K562 (cell line): ENCODE results near the gene LNX2. TPM values are rescaled to one million over a fixed set of nuclear protein-coding genes. Genes with fewer than 3 reads are reported as not detected.

ENCODE experiments used
- BCL6 ChIP-seq: fragments of 250-450 bp; sonication (Bioruptor Pico); IDR thresholded peaks from 2 replicates; pipeline ENCODE4 v1.4.0; 2020
- CXXC5 ChIP-seq: fragments of 250-450 bp; sonication (Bioruptor Pico); IDR thresholded peaks from 2 replicates; pipeline ENCODE4 v1.8.0; 2022; ENCODE audit warnings: inconsistent platforms, mild to moderate bottlenecking, moderate library complexity
- GABPB1 ChIP-seq: sonication (generic); formaldehyde crosslinking; IDR thresholded peaks from 2 replicates; pipeline ENCODE4 v1.8.0; 2022; ENCODE audit warnings: mild to moderate bottlenecking, missing genetic modification reagents
- GABPB2 ChIP-seq: fragments of 250-450 bp; sonication (Bioruptor Pico); conservative IDR thresholded peaks from 2 replicates; pipeline ENCODE4 v1.5.1; 2021; ENCODE audit warnings: mild to moderate bottlenecking
- KAT7 ChIP-seq: sonication (generic); formaldehyde crosslinking; IDR thresholded peaks from 2 replicates; pipeline ENCODE4 v1.8.0; 2022; ENCODE audit warnings: missing genetic modification reagents, mild to moderate bottlenecking, borderline replicate concordance
- KLF13 ChIP-seq: fragments of 450-650 bp; IDR thresholded peaks from 2 replicates; pipeline ENCODE4 v1.6.1; 2016; ENCODE audit warnings: missing genetic modification characterization, low read depth, mild to moderate bottlenecking, missing compliant biosample characterization, moderate library complexity, borderline replicate concordance
- L3MBTL2 ChIP-seq: fragments of 450-650 bp; IDR thresholded peaks from 2 replicates; pipeline ENCODE4 v1.6.1; 2016; ENCODE audit warnings: mild to moderate bottlenecking, moderate library complexity
- MBD2 ChIP-seq: sonication (generic); IDR thresholded peaks from 2 replicates; pipeline ENCODE4 v1.6.1; 2016; ENCODE audit warnings: low read depth, borderline replicate concordance
- NFATC3 ChIP-seq: fragments of 450-650 bp; IDR thresholded peaks from 2 replicates; pipeline ENCODE4 v1.6.1; 2017; ENCODE audit warnings: mild to moderate bottlenecking
- PCBP1 ChIP-seq: fragments of 200-400 bp; formaldehyde crosslinking; IDR thresholded peaks from 2 replicates; pipeline ENCODE4 v1.6.1; 2018; ENCODE audit warnings: mild to moderate bottlenecking, low read depth, low read length; ENCODE audit not compliant: poor library complexity, severe bottlenecking
- PRPF4 ChIP-seq: fragments of 200-400 bp; formaldehyde crosslinking; IDR thresholded peaks from one replicate; pipeline ENCODE4 v1.6.1; 2017; ENCODE audit warnings: low read length, low read depth, mild to moderate bottlenecking; ENCODE audit not compliant: insufficient read depth, poor library complexity, severe bottlenecking
- RBFOX2 ChIP-seq: fragments of 200-400 bp; formaldehyde crosslinking; IDR thresholded peaks from 2 replicates; pipeline ENCODE4 v1.6.1; 2017; ENCODE audit warnings: low read depth, mild to moderate bottlenecking, low read length, moderate library complexity
- RBM25 ChIP-seq: fragments of 200-400 bp; formaldehyde crosslinking; IDR thresholded peaks from 2 replicates; pipeline ENCODE4 v1.6.1; 2018; ENCODE audit warnings: low read length, low read depth, moderate library complexity; ENCODE audit not compliant: severe bottlenecking
- SAFB ChIP-seq: fragments of 200-400 bp; formaldehyde crosslinking; IDR thresholded peaks from 2 replicates; pipeline ENCODE4 v1.6.1; 2017; ENCODE audit warnings: low read depth, low read length, borderline replicate concordance
- TCF7L2 ChIP-seq: fragments of 150-350 bp; IDR thresholded peaks from 2 replicates; pipeline ENCODE4 v1.6.1; 2016; ENCODE audit warnings: low read depth, mild to moderate bottlenecking, low read length, moderate library complexity
- TFE3 ChIP-seq: fragments of 450-650 bp; formaldehyde crosslinking; IDR thresholded peaks from 2 replicates; pipeline ENCODE4 v1.4.0; 2020; ENCODE audit warnings: mild to moderate bottlenecking, mixed read lengths
- THAP7 ChIP-seq: fragments of 250-450 bp; sonication (Bioruptor Pico); IDR thresholded peaks from 2 replicates; pipeline ENCODE4 v1.5.0; 2021
- TSHZ1 ChIP-seq: fragments of 250-450 bp; sonication (Bioruptor Pico); IDR thresholded peaks from 2 replicates; pipeline ENCODE4 v1.4.0; 2020; ENCODE audit warnings: mild to moderate bottlenecking, moderate library complexity
- ZNF184 ChIP-seq: sonication (generic); formaldehyde crosslinking; IDR thresholded peaks from 2 replicates; pipeline ENCODE4 v1.5.0; 2020; ENCODE audit warnings: missing genetic modification reagents
- ZNF263 ChIP-seq: sonication (generic); formaldehyde crosslinking; IDR thresholded peaks from 2 replicates; pipeline ENCODE4 v1.8.0; 2022; ENCODE audit warnings: mild to moderate bottlenecking, missing genetic modification reagents, borderline replicate concordance
- ZNF347 ChIP-seq: fragments of 450-650 bp; formaldehyde crosslinking; IDR thresholded peaks from 2 replicates; pipeline ENCODE4 v1.4.0; 2020; ENCODE audit warnings: low read depth, mild to moderate bottlenecking, moderate library complexity
- ZNF511 ChIP-seq: sonication (generic); formaldehyde crosslinking; IDR thresholded peaks from 2 replicates; pipeline ENCODE4 v1.8.0; 2022; ENCODE audit warnings: mild to moderate bottlenecking, missing genetic modification reagents
- ZSCAN32 ChIP-seq: fragments of 450-650 bp; formaldehyde crosslinking; IDR thresholded peaks from 2 replicates; pipeline ENCODE4 v1.4.0; 2020; ENCODE audit warnings: mild to moderate bottlenecking, moderate library complexity
- polyA plus RNA-seq, 8 experiments: library from polyadenylated mRNA; depleted of rRNA in 4 of 8; stranded (reverse) in 5 of 8; unstranded in 3 of 8; fragments of >200 nt; fragmentation: Nextera tagmentation in 2 of 8; fragmentation: Illumina TruSeq in 1 of 8; extraction: Ambion mirVana in 2 of 8; extraction: Trizol in 1 of 8; gene quantifications; 2 replicates each; pipeline versions ENCODE4 v1.2.1 to v1.2.3, GENCODE V29; 2011 to 2014; ENCODE audit warnings: inconsistent platforms in 1 of 8, missing spikeins in 1 of 8
- total RNA-seq, 7 experiments: library from RNA; depleted of rRNA in 6 of 7; stranded (reverse); fragments of >200 nt in 6 of 7; fragmentation: Illumina TruSeq in 2 of 7; extraction: Trizol in 2 of 7; gene quantifications; 2 replicates each; pipeline versions ENCODE4 v1.2.1 to v1.2.3, GENCODE V29; 2011 to 2021; ENCODE audit warnings: low replicate concordance in 1 of 7

LNX2 gene
- total and polyA plus RNA-seq, 9 of the 15 experiments (the other 6 are each of a cell fraction or from before 2014, with no cell fraction given), result 1.5 to 5.5 (median 4.0) TPM

GRCh38 chr13:27620377-27621115, at the start of gene LNX2 (continued):
- peak; percentile 75 for TF ChIP-seq CXXC5 (CRISPR knock-in tag)
- TF ChIP-seq ZNF347 (CRISPR knock-in tag), result no peak
- no peak for TF ChIP-seq SAFB
- no peak for TF ChIP-seq KLF13 (tag)
- TF ChIP-seq TSHZ1 (CRISPR knock-in tag), result no peak
- no peak for TF ChIP-seq ZSCAN32
- TF ChIP-seq RBFOX2, result peak; percentile 77
- TF ChIP-seq NFATC3, result no peak
- TF ChIP-seq THAP7 (CRISPR knock-in tag), result peak; percentile 94
- TF ChIP-seq BCL6 (CRISPR knock-in tag), result no peak
- no peak for TF ChIP-seq TCF7L2
- TF ChIP-seq PRPF4, result no peak
- TF ChIP-seq GABPB2, result no peak
- peak; percentile 78 for TF ChIP-seq MBD2
- no peak for TF ChIP-seq ZNF263 (CRISPR knock-in tag)
- peak; percentile 95 for TF ChIP-seq RBM25
- TF ChIP-seq ZNF511 (CRISPR knock-in tag), result no peak
- TF ChIP-seq ZNF184 (CRISPR knock-in tag), result no peak
- no peak for TF ChIP-seq TFE3 (CRISPR knock-in tag)
- TF ChIP-seq L3MBTL2, result 0 out of 2 replicates have a peak, but pooled peaks have one; percentile 8
- peak; percentile 22 for TF ChIP-seq PCBP1
- TF ChIP-seq GABPB1, result no peak
- TF ChIP-seq KAT7, result no peak
